Activated CD4-positive, alpha-beta T cell treated with anti-CD3 and anti-CD28 coated beads, Interleukin-2, amount 50 U/mL, for 24 hours (primary cell): ENCODE results near the gene ZNF18.

Experiments
- DNase-seq, 2 donors: peaks; one replicate each; pipeline ENCODE4 v3.0.0-alpha.2; 2020; ENCODE audit warnings: low read depth in 1 of 2, low spot score in 1 of 2

Gene ZNF18

GRCh38 chr17:11997147-11997971 is at the start of gene ZNF18:
ZNF18 (minus strand) TSS chr17:11997475; CDS start chr17:11992829, 4,646 bp downstream.
- DNase-seq: peak; percentile 88 to 90

GRCh38 chr17:12046786-12047185 is 49.5 kb upstream of the ZNF18 start:
- no peak for DNase-seq

GRCh38 chr17:12043702-12044101 is 46.4 kb upstream of the ZNF18 start:
- DNase-seq: no peak

- no peak for DNase-seq
Measured at GRCh38 chr17:12041312-12041711, 44.0 kb upstream of the ZNF18 start.

- DNase-seq: no peak
Measured at GRCh38 chr17:12040478-12040877, 43.2 kb upstream of the ZNF18 start.

GRCh38 chr17:12037970-12038369 is 40.7 kb upstream of the ZNF18 start:
- DNase-seq: no peak

- no peak for DNase-seq
Measured at GRCh38 chr17:12035673-12036072, 38.4 kb upstream of the ZNF18 start.

GRCh38 chr17:12034538-12034937 is 37.3 kb upstream of the ZNF18 start:
- DNase-seq: no peak

- no peak for DNase-seq
Measured at GRCh38 chr17:12028611-12029010, 31.3 kb upstream of the ZNF18 start.

GRCh38 chr17:12027658-12028057 is 30.4 kb upstream of the ZNF18 start:
- DNase-seq: no peak

- no peak for DNase-seq
Measured at GRCh38 chr17:12024327-12024726, 27.1 kb upstream of the ZNF18 start.

GRCh38 chr17:12022310-12022709 is 25.0 kb upstream of the ZNF18 start:
- DNase-seq: no peak

- no peak for DNase-seq
Measured at GRCh38 chr17:12021623-12022140, 24.4 kb upstream of the ZNF18 start.

GRCh38 chr17:12020642-12021622 is 23.7 kb upstream of the ZNF18 start, which contains the start of gene MAP2K4:
MAP2K4 (plus strand) TSS chr17:12020877; CDS start chr17:12020887, 10 bp downstream.
- peak; percentile 89 to 96 for DNase-seq

GRCh38 chr17:12007466-12007865 is 10.2 kb upstream of the ZNF18 start:
- no peak for DNase-seq

GRCh38 chr17:11999696-12000095 is 2.4 kb upstream of the ZNF18 start:
- DNase-seq: no peak

- DNase-seq: no peak
Measured at GRCh38 chr17:11997972-11998233, 628 bp upstream of the ZNF18 start.

- peak in 1 of 2 donors; percentile 38 for DNase-seq
Measured at GRCh38 chr17:11996722-11997146, 541 bp downstream of the ZNF18 start.

- DNase-seq: no peak
Measured at GRCh38 chr17:11991461-11991860, 5.8 kb downstream of the ZNF18 start.

GRCh38 chr17:11990363-11990983 is 6.8 kb downstream of the ZNF18 start:
- no peak for DNase-seq

GRCh38 chr17:11986942-11987329 is 10.3 kb downstream of the ZNF18 start:
- DNase-seq: no peak
